Measurements from ENCODE around the gene DAPK1.

DAPK1 gene

DNA sequence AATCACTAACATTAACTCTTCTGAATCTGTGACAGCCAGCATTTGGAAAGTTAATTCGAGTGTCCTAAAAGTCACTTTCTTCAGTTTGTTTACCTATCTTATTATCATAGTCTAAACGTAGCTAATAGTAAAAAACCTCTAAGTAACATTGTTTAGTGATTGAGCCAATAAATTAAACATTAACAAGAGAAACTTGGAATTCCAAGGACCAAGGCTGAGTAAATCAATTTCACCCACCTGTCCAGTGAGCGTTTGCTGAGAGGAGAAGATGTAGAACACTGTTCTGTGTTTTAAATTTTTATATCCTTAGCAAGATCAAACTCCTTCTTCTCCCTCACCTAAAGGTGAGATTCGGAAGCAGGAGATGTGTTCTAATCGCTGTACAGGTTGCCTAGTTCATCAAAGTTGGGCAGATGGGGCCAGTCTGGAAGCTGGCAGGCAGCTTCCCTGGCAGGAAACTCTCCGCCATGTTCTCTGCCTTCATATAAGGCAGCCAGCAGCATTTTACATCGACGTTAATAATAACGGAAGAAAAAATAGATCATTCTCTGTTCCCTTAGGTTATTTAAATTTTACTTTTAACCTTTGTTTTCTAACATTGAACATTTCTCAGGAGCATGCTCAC lies 89.2 kb downstream of the DAPK1 start:
- TF ChIP-seq, protein P1, sequence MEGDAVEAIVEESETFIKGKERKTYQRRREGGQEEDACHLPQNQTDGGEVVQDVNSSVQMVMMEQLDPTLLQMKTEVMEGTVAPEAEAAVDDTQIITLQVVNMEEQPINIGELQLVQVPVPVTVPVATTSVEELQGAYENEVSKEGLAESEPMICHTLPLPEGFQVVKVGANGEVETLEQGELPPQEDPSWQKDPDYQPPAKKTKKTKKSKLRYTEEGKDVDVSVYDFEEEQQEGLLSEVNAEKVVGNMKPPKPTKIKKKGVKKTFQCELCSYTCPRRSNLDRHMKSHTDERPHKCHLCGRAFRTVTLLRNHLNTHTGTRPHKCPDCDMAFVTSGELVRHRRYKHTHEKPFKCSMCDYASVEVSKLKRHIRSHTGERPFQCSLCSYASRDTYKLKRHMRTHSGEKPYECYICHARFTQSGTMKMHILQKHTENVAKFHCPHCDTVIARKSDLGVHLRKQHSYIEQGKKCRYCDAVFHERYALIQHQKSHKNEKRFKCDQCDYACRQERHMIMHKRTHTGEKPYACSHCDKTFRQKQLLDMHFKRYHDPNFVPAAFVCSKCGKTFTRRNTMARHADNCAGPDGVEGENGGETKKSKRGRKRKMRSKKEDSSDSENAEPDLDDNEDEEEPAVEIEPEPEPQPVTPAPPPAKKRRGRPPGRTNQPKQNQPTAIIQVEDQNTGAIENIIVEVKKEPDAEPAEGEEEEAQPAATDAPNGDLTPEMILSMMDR (IDR thresholded peaks at IDR 0.05; ENCODE audit: control extremely low read depth, extremely low read depth, low read depth, missing control alignments): no peak
- CTCF ChIA-PET: interaction anchor here (1.3 kb wide), 1 partner anchor 15 kb away, joined by 3 read pairs; no protein-coding TSS in a partner anchor
- POLR2A ChIA-PET: no interaction called here
- DNase-seq (ENCODE audit: extremely low spot score): no peak

DNA sequence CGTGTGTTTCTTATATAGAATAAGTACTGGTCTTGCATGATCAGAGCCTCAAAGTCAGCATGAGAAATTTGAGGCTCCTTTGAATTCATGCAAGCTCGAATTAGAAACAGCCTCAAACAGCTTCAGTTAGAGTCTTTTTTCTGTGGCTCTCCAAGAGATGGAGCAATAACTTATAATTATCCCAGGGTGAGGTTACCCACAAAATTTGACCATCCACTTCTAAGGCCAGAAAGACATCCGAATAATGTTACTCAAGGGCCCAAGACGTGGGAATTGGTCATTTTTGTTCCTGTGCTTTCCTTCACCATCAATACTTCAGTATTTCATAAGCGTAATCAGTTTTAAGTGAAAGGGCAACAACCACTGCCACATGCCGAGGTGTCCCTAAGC lies 89.7 kb downstream of the DAPK1 start:
- POLR2A ChIA-PET: no interaction called here
- CTCF ChIA-PET: interaction anchor here (1.5 kb wide), 1 partner anchor 10 kb away, joined by 5 read pairs; no protein-coding TSS in a partner anchor
- DNase-seq (ENCODE audit: extremely low spot score): no peak
- TF ChIP-seq, protein P1 (IDR thresholded peaks at IDR 0.05; ENCODE audit: control extremely low read depth, extremely low read depth, low read depth, missing control alignments): no peak

DNA sequence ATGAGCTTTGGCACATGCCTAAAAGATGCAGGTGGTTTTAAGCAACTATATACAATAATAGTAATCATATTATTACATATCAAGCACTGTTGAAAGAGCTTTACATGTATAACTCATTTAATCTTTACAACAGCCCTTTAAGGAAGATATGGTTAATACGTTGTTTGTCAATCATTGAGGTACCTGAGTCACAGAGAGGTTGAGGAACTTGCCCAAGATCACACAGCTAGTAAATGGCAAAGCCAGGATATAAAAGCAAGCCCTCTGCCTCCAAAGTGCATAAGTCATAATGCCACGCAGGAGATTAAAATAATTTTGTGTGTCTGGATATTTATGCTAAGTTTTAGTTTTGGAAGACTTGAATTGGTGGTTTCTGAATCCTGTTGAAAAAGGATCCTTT lies 90.2 kb downstream of the DAPK1 start:
- ChIA-PET CTCF (interaction anchor here (1.5 kb wide), 1 partner anchor 10 kb away, joined by 5 read pairs; no protein-coding TSS in a partner anchor), POLR2A (no interaction called here)
- TF ChIP-seq, protein P1 (IDR thresholded peaks at IDR 0.05; ENCODE audit: control extremely low read depth, extremely low read depth, low read depth, missing control alignments): no peak
- no peak for DNase-seq (ENCODE audit: extremely low spot score)

DNA sequence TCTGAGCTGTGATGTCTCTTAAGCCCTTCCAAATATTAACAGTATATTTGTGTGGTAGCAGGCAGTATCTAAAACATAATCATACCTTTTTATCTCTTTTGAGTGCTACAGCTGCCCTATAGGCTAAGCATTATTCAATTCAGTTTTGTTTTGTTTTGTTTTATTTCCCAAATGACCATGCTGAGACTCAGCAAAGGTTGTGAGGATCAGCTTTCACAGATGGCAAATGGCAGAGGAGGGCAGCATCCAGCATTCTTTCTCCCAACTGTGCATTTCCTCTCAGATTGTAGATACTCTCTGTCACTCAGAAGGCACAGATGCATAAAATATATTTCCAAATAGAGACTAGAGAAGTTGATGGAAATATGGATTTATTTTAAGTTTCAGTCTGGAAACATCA lies 90.7 kb downstream of the DAPK1 start:
- POLR2A ChIA-PET: no interaction called here
- DNase-seq (ENCODE audit: extremely low spot score): no peak
- CTCF ChIA-PET: interaction anchor here (1.5 kb wide), 1 partner anchor 9 kb away, joined by 5 read pairs; no protein-coding TSS in a partner anchor
- TF ChIP-seq, protein P1 (IDR thresholded peaks at IDR 0.05; ENCODE audit: control extremely low read depth, extremely low read depth, low read depth, missing control alignments): no peak

DNA sequence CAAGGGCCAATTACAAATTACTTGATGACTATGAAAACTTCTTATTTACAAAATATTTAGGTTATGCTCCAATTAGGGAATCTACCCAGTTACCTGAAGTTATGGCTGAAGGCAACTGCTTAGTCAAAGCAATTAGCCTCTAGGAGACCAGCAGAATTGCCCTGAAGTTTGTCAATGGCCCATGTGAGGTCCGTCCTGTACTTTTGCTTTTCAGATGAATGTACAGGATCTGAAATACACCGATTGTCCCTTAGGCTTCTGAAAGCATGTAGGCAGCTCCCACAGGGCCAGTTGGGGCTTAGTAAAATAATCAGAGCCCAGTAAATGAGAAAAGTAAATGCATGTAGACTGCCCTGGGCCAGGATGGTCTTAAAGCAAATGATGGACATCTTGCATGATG lies 93.3 kb downstream of the DAPK1 start:
- ChIA-PET POLR2A (no interaction called here), CTCF (interaction anchor here (1.0 to 4.1 kb wide), 7 partner anchors 11 to 20 kb away, joined by 3 to 23 read pairs (median 4); no protein-coding TSS in a partner anchor)
- TF ChIP-seq, protein P1 (IDR thresholded peaks at IDR 0.05; ENCODE audit: control extremely low read depth, extremely low read depth, low read depth, missing control alignments): no peak
- DNase-seq (ENCODE audit: extremely low spot score): no peak

DNA sequence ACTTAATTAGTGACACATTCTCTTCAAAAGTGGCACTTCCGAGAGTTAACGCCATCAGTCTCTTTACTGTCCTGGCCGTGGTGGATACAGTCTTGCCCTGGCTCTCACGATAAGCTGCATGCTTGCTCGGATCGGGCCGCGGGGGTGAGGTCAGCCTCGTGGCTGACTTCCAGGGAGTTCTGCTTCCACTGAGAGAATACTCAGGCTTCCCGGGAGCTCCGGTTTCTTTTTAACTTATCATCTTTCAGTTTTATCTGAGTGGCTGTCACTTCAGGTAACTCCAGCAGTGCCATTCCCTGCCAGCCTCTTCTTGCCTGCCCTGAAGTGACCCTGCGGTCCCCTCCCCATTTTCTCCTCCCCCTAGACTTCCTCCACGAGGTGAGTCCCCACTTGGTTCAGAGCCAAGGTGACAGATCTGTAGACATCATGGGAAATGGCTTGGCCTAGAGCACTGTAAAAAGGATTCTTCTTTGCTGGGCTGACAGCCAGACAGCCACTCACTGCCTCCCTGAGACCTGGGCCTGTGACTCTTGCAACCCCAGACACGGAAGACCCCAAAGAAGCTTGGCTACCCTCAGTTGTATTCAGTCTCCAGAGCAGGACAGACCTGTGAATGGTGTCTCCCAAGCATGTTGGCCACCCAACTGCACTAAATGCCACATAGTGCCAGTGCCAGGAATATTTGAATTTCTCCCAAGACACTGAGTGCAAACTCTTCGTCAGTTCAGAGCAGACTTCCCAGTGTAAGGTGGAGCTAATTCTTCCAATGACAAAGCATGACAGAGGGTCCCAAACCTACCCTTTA lies 95.1 kb downstream of the DAPK1 start:
- DNase-seq (ENCODE audit: extremely low spot score): no peak
- TF ChIP-seq, protein P1 (IDR thresholded peaks at IDR 0.05; ENCODE audit: control extremely low read depth, extremely low read depth, low read depth, missing control alignments): no peak
- ChIA-PET POLR2A (no interaction called here), CTCF (interaction anchor here (1.4 to 4.1 kb wide), 7 partner anchors 8 to 36 kb away, joined by 3 to 23 read pairs (median 6); no protein-coding TSS in a partner anchor)
